AG08396 (cell line): ENCODE data around the gene SH3TC2.

Experiments
- DNase-seq: peaks from one replicate; pipeline ENCODE4 v3.0.0; 2012; ENCODE audit warnings: low spot score, mixed read lengths

The SH3TC2 gene

DNA sequence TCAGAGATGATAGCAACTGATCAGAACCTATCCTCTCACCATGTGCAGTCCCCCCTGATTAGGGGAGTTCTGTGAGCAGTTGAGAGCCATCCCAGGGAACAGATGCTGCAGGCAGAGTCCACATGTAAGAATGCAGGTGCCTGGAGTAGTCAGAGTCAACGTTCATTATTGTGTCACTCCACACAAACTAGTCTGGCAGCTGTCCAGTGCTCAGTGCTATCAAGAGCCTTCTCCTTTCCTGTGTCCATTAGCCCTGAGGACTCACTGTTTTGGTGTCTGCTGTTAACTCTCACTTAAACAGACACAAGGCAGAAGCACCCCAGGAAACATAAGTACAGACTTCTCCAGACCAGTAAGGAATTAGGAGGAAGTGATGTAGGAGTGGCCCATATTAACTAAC lies 2.5 kb downstream of the SH3TC2 start:
- no peak for DNase-seq

GRCh38 chr5:149056616-149057165 lies 6.2 kb downstream of the SH3TC2 start:
- no peak for DNase-seq

- no peak for DNase-seq
These were observed 8.4 kb downstream of the SH3TC2 start for GRCh38 chr5:149054416-149054815.

GRCh38 chr5:149053072-149053695 lies 9.7 kb downstream of the SH3TC2 start:
- peak; percentile 46 for DNase-seq

DNA sequence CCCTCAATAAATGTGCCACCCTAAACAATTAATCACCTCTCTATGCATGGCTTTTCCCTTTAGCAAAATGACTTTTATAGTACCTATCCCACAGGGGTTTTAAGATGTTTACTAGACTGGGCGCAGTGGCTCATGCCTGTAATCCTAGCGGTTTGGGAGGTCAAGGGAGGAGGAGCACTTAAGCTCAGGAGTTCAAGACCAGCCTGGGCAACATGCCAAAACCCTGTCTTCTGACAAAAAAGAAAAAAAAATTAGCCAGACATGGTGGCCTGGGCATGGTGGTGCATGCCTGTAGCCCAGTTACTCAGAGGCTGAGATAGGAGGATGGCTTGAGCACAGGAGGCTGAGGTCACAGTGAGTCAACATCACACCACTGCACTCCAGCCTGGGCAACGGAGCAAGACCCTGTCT lies 13.5 kb downstream of the SH3TC2 start:
- DNase-seq: no peak

GRCh38 chr5:149048811-149049210 lies 14.1 kb downstream of the SH3TC2 start:
- no peak for DNase-seq

- DNase-seq: no peak
These were observed 15.4 kb downstream of the SH3TC2 start for GRCh38 chr5:149047462-149047861.

DNA sequence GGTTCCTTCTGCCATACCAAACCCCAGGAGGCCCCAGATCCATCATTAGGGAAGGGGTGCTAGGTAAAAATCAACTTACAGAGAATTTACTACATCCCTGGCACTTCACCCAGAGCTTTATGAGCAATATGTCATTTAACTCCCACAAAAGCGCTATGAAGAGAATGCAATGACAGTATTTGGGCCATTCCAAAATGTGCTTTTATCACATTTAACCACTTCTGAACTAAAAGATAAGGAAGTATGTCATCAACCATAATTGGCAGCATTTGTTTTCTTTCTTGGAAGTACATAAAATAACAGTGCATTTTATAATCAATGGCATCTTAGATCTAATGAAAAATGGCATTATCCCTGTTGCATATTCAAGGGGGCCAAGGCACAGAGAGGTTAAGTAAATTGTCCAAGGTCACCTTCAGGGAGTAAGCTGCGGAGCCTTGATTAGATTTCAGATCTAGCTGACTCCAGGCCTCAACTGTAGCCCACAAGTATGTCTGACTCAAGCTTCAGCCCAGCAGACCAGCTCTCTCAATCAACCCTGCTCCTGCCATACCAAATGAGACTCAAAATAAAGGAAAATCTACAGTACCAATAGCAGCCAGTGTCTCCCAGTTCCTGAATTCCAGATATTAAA lies 16.5 kb downstream of the SH3TC2 start:
- no peak for DNase-seq

GRCh38 chr5:149045089-149045460 lies 17.8 kb downstream of the SH3TC2 start:
- DNase-seq: no peak

DNA sequence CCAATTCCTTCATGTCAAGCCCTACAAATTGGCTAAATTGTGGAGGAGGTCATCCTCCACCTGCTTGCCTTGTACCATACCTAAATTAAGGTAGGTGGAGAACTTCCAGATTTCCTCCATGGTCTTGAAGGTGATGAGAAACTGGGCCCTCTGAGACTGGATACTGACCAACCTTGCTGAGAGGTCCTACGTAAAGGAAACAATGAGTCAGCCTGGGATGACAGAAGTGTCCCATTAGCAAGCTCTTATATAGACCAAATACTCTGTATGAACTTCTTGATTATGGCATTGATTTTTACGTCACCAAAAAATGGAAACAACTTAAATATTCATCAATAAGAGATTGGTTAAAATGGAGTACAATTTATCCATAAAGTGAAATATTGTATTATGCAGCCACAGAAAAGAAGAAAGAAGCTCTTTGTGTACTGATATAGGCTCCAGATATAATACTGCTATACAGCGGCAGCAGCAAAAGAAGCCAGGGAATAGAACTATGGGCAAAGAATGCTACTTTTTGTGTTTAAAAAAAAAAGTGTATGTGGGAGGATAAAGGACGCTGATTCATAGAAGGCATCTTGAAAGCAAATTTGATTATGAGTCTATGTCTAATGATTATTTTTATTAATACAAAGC lies 18.3 kb downstream of the SH3TC2 start:
- DNase-seq: no peak

- no peak for DNase-seq
These were observed 19.2 kb downstream of the SH3TC2 start for GRCh38 chr5:149043641-149044040.

GRCh38 chr5:149042865-149043264 lies 20.0 kb downstream of the SH3TC2 start:
- no peak for DNase-seq

GRCh38 chr5:149041242-149041641 lies 21.6 kb downstream of the SH3TC2 start:
- DNase-seq: no peak

- no peak for DNase-seq
These were observed 22.4 kb downstream of the SH3TC2 start for GRCh38 chr5:149040421-149040820.

GRCh38 chr5:149039506-149039905 lies 23.4 kb downstream of the SH3TC2 start:
- no peak for DNase-seq

DNA sequence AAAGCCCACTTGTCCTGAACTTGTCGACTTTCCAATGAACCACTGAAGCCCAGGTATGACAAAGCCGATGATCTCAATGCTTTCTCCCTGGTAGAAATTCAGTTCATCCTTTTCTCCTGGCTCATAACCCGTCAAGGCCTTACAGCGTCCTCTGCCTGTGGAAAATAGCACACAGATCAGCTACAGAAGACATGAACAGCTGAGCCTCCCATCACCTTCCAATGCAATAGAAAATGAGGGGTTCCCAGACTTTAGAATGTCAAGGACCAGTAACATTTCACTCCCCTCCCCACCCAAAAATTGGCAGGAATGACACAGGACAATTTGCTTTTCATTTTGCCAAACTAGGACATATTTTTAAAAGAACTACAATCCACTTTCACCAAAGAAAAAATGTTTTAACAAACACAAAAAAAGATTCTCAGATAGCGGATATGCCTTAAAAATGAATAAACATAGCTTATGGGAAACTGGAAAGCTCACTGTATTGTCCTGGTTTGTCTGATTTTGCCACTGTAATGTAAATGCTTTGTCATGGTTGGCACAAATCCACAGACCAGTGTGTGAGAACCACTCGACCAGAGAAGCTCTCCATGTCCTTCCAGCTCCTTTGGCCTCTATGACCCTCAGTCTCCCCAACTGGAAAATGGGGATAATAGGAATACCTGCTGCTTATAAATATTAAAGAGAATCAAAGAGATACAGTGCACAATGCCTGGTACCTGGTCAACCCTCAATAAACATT lies 24.4 kb downstream of the SH3TC2 start:
- DNase-seq: no peak

DNA sequence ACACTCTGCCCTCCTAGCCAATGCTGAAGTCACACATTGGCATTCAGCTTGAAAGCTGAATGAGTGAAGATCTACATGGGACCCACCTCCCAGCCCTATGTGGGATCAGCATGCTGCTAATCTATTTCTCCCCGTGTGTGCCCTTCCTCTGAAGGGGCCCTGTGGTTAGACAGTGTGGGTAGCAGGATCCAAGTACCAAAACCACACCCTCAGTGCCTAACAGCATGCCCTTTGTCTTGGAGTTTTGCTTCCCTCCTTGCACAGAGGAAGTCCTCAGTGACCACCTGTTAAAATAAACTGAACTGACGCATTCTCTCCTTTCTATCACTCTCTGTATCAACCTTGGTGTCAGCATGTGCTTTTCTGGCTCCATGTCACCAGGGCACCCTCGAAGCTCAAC lies 25.0 kb downstream of the SH3TC2 start:
- no peak for DNase-seq

DNA sequence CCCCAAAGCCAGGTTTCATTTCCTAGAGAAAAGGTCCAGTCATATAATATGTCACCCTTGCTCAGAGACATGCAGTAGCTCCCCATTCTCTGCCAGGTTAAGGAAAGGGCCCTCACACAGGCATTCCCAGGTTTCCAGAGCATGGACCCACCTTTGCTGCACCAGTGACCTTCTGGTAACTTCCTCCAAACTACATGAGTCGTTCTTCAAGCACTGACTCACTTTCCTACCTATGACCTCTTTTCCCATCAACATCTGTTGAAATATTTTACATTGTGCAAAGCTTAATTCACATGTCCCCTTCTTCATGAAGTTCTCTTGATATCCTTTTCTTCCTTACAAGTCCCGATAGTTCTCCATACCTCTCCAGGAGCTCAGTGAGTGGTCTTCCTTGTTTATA lies 25.9 kb downstream of the SH3TC2 start:
- DNase-seq: no peak

- no peak for DNase-seq
These were observed 26.7 kb downstream of the SH3TC2 start for GRCh38 chr5:149036168-149036567.

GRCh38 chr5:149035372-149035790 lies 27.5 kb downstream of the SH3TC2 start:
- DNase-seq: peak; percentile 66

- DNase-seq: no peak
These were observed 31.9 kb downstream of the SH3TC2 start for GRCh38 chr5:149030838-149031397.

DNA sequence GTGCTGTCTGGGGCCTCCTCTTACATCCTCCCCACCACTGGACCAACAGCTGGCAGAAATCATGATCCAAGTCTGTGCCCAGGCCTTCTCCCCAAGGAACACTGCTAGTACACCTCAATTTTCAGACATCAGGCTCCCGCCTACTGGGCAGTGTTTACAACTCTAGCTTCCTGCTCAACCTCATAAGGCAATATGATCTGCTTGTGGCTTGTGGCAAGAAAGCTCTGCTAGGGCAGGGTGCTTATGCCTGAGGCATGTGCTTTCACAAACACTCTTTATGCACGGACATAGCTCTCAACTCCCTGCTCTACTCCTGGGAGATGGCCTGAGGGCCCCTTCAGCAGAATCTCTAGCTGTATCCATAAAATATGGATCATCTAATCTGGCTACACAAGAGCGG lies 32.5 kb downstream of the SH3TC2 start:
- peak; percentile 62 for DNase-seq
